ENCODE measurements around the gene CES5A. TPM values are rescaled to one million over a fixed set of nuclear protein-coding genes. Genes with fewer than 3 reads are reported as not detected.

Gene CES5A
- total RNA-seq (2013; cell fraction: nucleolus; rRNA removed), result not detected in 2 replicates
- total RNA-seq (2014; rRNA removed) (not detected in 2 replicates), total RNA-seq (2014; rRNA removed; fragmentation: Illumina TruSeq; extraction: Trizol) (not detected in 2 replicates), total RNA-seq (2021) (not detected in 2 replicates), polyA plus RNA-seq (2011; rRNA removed) (0.19 and 0.37 TPM in 2 replicates), polyA plus RNA-seq (2014; fragmentation: Illumina TruSeq; extraction: Trizol) (not detected in 2 replicates), polyA plus RNA-seq (2014; fragmentation: Nextera tagmentation; extraction: Ambion mirVana) (not detected), polyA plus RNA-seq (2014; rRNA removed) (not detected in 2 replicates), polyA plus RNA-seq (2016; fragmentation: Nextera tagmentation; extraction: Ambion mirVana) (not detected), polyA minus RNA-seq (2011; rRNA and poly(A)+ RNA removed) (not detected in 2 replicates), Bru-seq, nascent RNA (percentile 2 among the genes with signal in this experiment), BruChase-seq, experiment 1, labeled RNA remaining after a 6-hour chase (not detected), BruChase-seq, experiment 2, labeled RNA remaining after a 2-hour chase (not detected)
- not detected for polyA plus RNA-seq (2011; ENCODE audit: low read depth)
- 0.06 and 0.10 TPM in 2 replicates for polyA plus RNA-seq (2011; cell fraction: cytosol; rRNA removed)
- polyA plus RNA-seq (2011; cell fraction: nucleus; rRNA removed), result 0.10 and 0.25 TPM in 2 replicates
- not detected in 2 replicates for polyA plus RNA-seq (2012)
- polyA minus RNA-seq (2011; cell fraction: cytosol; rRNA and poly(A)+ RNA removed), result not detected in 2 replicates
- polyA minus RNA-seq (2011; cell fraction: nucleus; rRNA and poly(A)+ RNA removed), result 0.24 TPM in 1 of 2 replicates, not detected in the other
- long read RNA-seq, experiment 1, partial matches to known transcripts, result 1 of 1 reads
- long read RNA-seq, experiment 1, other reads (novel, unspliced or antisense), result 0 of 1 reads
- long read RNA-seq, experiment 2, partial matches to known transcripts, result 1 of 2 reads
- long read RNA-seq, experiment 2, other reads (novel, unspliced or antisense), result 1 of 2 reads

- no peak within 1 kb of the TSS for H3K9ac ChIP-seq (ENCODE audit: control insufficient read depth, insufficient read depth, low read length)
- no peaks in the 10 kb centered on the region for H3K9me3 ChIP-seq (replicated peaks; ENCODE audit: control insufficient read depth, insufficient read depth, low read length)
- ChIA-PET CTCF (interaction anchor here (0.9 kb wide), 1 partner anchor 149 kb away, joined by 3 read pairs; no protein-coding TSS in a partner anchor), POLR2A (no interaction called here), RAD21 (ENCODE audit: unreplicated experiment) (no interaction called here), SMC1A (ENCODE audit: uncharacterized antibody, unreplicated experiment) (no interaction called here)
- intact Hi-C loops (cut with micrococcal nuclease; ENCODE audit: unreplicated experiment) (no loop called here), in situ Hi-C loops (cut with MboI) (no loop called here)
- BruUV-seq (replicated peaks), result no TSS peak
- no peak within 1 kb of the TSS for H3K27ac ChIP-seq (ENCODE audit: control insufficient read depth, insufficient read depth)
- 0% methylated on average over 2 of the region's 2 CpGs for WGBS (ENCODE audit: insufficient coverage, insufficient replicate concordance, low lambda C conversion rate, missing lambda C conversion rate)
- no peak within 1 kb of the TSS for H3K4me3 ChIP-seq
- H3K4me1 ChIP-seq (ENCODE audit: control insufficient read depth, insufficient read depth, low read length), result no peaks in the 10 kb centered on the region
- H3K27me3 ChIP-seq (replicated peaks in 1 of 2; ENCODE audit: control insufficient read depth in 2 of 2, insufficient read depth in 2 of 2, low read length in 1 of 2), result no peaks in the 10 kb centered on the region; a peak in 1 of 4 replicates
- no peaks in the 10 kb centered on the region for H4K20me1 ChIP-seq (ENCODE audit: control insufficient read depth, insufficient read depth)
- DNase-seq (ENCODE audit: low read depth, low spot score) (no peak), FAIRE-seq (no peak), ATAC-seq (no peak)
- no peak for TF ChIP-seq SMAD1 (IDR thresholded peaks at IDR 0.05; ENCODE audit: low read depth, partially characterized antibody)
- no peak for TF ChIP-seq SREBF1 (IDR thresholded peaks at IDR 0.05; ENCODE audit: low read length)
- H3K36me3 ChIP-seq (ENCODE audit: control insufficient read depth in 2 of 2, insufficient read depth in 2 of 2, low read length in 1 of 2), result no peaks in the 10 kb centered on the region
- H2AFZ ChIP-seq (ENCODE audit: control insufficient read depth, low read depth, low read length), result no peak within 1 kb of the TSS
- H3K4me2 ChIP-seq (ENCODE audit: control insufficient read depth, insufficient read depth), result no peak within 1 kb of the TSS
- H3K79me2 ChIP-seq (ENCODE audit: control insufficient read depth, insufficient read depth, low read length), result no peaks in the 10 kb centered on the region
Observed at GRCh38 chr16:55875273-55875672, at the start of gene CES5A. Gene CES5A (minus strand): TSS chr16:55875373. CDS start chr16:55875221, 152 bp downstream.

GRCh38 chr16:55922662-55923061 is 47.5 kb upstream of the CES5A start:
- no peak for FAIRE-seq
- CTCF ChIA-PET, result no interaction called here
- TF ChIP-seq JUNB (IDR thresholded peaks at IDR 0.05) (no peak), ZNF24 (IDR thresholded peaks at IDR 0.05) (no peak), MTA3 (IDR thresholded peaks at IDR 0.05; ENCODE audit: borderline replicate concordance, low read length) (no peak)
- intact Hi-C loops (cut with micrococcal nuclease; ENCODE audit: unreplicated experiment) (no loop called here), in situ Hi-C loops (cut with MboI) (no loop called here)
- H3K4me1 ChIP-seq (ENCODE audit: control insufficient read depth, insufficient read depth, low read length), result no peaks in the 10 kb centered on the region
- no peaks in the 10 kb centered on the region for H3K27me3 ChIP-seq (replicated peaks in 1 of 2; ENCODE audit: control insufficient read depth in 2 of 2, insufficient read depth in 2 of 2, low read length in 1 of 2)
- POLR2A ChIA-PET, result no interaction called here
- SMC1A ChIA-PET (ENCODE audit: uncharacterized antibody, unreplicated experiment), result no interaction called here
- no peak overlapping the region for H3K4me3 ChIP-seq
- H3K36me3 ChIP-seq (ENCODE audit: control insufficient read depth in 2 of 2, insufficient read depth in 2 of 2, low read length in 1 of 2), result no peaks in the 10 kb centered on the region
- no peak for ATAC-seq
- no peak overlapping the region for H3K4me2 ChIP-seq (ENCODE audit: control insufficient read depth, insufficient read depth)
- no peaks in the 10 kb centered on the region for H3K79me2 ChIP-seq (ENCODE audit: control insufficient read depth, insufficient read depth, low read length)
- H3K27ac ChIP-seq (ENCODE audit: control insufficient read depth, insufficient read depth), result no peak overlapping the region
- no peak for DNase-seq (ENCODE audit: low read depth, low spot score)
- BruUV-seq (replicated peaks), result no TSS peak
- no peak overlapping the region for H3K9ac ChIP-seq (ENCODE audit: control insufficient read depth, insufficient read depth, low read length)
- no peaks in the 10 kb centered on the region for H4K20me1 ChIP-seq (ENCODE audit: control insufficient read depth, insufficient read depth)
- no peak overlapping the region for H2AFZ ChIP-seq (ENCODE audit: control insufficient read depth, low read depth, low read length)
- RAD21 ChIA-PET (ENCODE audit: unreplicated experiment), result no interaction called here
- H3K9me3 ChIP-seq (replicated peaks; ENCODE audit: control insufficient read depth, insufficient read depth, low read length), result no peaks in the 10 kb centered on the region; the same call in 2 of the 3 replicates
